ENCODE data around the gene STARD13. TPM values are rescaled to one million over a fixed set of nuclear protein-coding genes. Genes with fewer than 3 reads are reported as not detected.

The STARD13 gene
- total RNA-seq, 1 experiment from 2014 or later = 26.6 TPM

DNA sequence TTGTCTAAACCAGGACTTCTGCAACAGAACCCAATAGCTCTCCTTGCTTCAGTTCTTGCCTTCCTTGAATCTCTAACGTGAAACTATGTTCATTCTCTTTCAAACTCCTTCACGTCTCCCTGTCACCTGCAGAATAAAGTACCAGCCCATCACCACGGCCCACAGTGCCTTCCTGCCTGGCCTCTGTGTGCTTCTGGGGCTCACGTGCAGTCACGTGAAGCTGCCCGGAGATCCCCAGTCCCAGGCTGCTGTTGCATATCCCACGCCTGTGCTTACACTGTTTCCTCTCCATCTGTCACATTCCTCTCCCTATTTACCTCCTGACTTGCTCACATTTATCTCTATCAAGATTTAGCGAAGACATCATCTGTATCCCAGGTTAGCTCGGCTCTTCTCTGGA lies 102.8 kb downstream of the STARD13 start:
- Histone ChIP-seq H3K9ac (ENCODE audit: low read length) (no peak overlapping the region), H4K20me1 (ENCODE audit: low read length) (no peaks in the 10 kb centered on the region), H3K36me3 (ENCODE audit: low read depth, low read length) (no peaks in the 10 kb centered on the region), H3K9me2 (replicated peaks; ENCODE audit: low read length) (no peaks in the 10 kb centered on the region), H3K27me3 (ENCODE audit: low read length) (no peaks in the 10 kb centered on the region), H3K4me2 (ENCODE audit: low read length) (no peak overlapping the region), H3K4me1 (ENCODE audit: insufficient read depth, low read length) (peaks cover 8% of the 10 kb centered on the region), H3K9me3 (ENCODE audit: low read length) (no peaks in the 10 kb centered on the region), H3F3A (ENCODE audit: low read length, unreplicated experiment) (no peaks in the 10 kb centered on the region), H3K4me3 (ENCODE audit: low read length) (no peak overlapping the region), H3K27ac (ENCODE audit: low read length) (no peak overlapping the region), H2AFZ (ENCODE audit: low read length) (no peak overlapping the region), H3K79me2 (ENCODE audit: low read length) (peaks cover 25% of the 10 kb centered on the region; the same call in 1 of the 2 replicates)
- POLR2A ChIA-PET (ENCODE audit: unreplicated experiment) = no interaction called here
- no TSS peak for BruUV-seq (replicated peaks)
- CTCF ChIA-PET = no interaction called here
- no peak for DNase-seq
- intact Hi-C loops (cut with micrococcal nuclease) = no loop called here
- ATAC-seq = no peak
- TF ChIP-seq EZH2 (IDR thresholded peaks at IDR 0.05; ENCODE audit: low read length, unreplicated experiment) (no peak), EZH2phosphoT487 (IDR thresholded peaks at IDR 0.05; ENCODE audit: borderline replicate concordance, low read length) (no peak)
- TF ChIP-seq, protein P1, sequence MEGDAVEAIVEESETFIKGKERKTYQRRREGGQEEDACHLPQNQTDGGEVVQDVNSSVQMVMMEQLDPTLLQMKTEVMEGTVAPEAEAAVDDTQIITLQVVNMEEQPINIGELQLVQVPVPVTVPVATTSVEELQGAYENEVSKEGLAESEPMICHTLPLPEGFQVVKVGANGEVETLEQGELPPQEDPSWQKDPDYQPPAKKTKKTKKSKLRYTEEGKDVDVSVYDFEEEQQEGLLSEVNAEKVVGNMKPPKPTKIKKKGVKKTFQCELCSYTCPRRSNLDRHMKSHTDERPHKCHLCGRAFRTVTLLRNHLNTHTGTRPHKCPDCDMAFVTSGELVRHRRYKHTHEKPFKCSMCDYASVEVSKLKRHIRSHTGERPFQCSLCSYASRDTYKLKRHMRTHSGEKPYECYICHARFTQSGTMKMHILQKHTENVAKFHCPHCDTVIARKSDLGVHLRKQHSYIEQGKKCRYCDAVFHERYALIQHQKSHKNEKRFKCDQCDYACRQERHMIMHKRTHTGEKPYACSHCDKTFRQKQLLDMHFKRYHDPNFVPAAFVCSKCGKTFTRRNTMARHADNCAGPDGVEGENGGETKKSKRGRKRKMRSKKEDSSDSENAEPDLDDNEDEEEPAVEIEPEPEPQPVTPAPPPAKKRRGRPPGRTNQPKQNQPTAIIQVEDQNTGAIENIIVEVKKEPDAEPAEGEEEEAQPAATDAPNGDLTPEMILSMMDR (conservative IDR thresholded peaks at IDR 0.05; ENCODE audit: low read depth, low read length) = no peak

DNA sequence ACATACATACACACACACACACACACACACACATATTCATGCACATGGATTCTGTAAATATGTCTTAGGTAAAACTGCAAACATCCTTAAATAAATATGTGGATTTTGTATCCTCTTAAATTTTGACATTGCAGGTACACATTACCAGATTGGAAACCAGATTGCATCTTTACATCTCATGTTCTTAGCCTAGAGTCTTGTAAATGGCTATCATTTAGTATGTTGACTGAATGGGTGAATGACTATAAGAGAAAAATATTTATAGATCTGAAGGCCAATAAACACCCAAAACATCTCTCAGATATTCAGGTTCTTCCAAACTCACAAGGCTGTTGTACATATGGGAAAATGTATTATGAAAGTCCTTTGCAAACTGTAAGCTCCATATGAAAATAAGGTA lies 104.3 kb downstream of the STARD13 start:
- Histone ChIP-seq H3K4me1 (ENCODE audit: insufficient read depth, low read length) (no peaks in the 10 kb centered on the region), H3K4me3 (ENCODE audit: low read length) (no peak overlapping the region), H3K27ac (ENCODE audit: low read length) (no peak overlapping the region), H3K9ac (ENCODE audit: low read length) (no peak overlapping the region), H3K9me2 (replicated peaks; ENCODE audit: low read length) (no peaks in the 10 kb centered on the region), H2AFZ (ENCODE audit: low read length) (no peak overlapping the region), H3K4me2 (ENCODE audit: low read length) (no peak overlapping the region), H3F3A (ENCODE audit: low read length, unreplicated experiment) (no peaks in the 10 kb centered on the region), H3K79me2 (ENCODE audit: low read length) (peaks cover 23% of the 10 kb centered on the region; the same call in 1 of the 2 replicates), H3K36me3 (ENCODE audit: low read depth, low read length) (no peaks in the 10 kb centered on the region), H4K20me1 (ENCODE audit: low read length) (no peaks in the 10 kb centered on the region), H3K9me3 (ENCODE audit: low read length) (no peaks in the 10 kb centered on the region), H3K27me3 (ENCODE audit: low read length) (no peaks in the 10 kb centered on the region)
- POLR2A ChIA-PET (ENCODE audit: unreplicated experiment) = no interaction called here
- ATAC-seq = no peak
- CTCF ChIA-PET = no interaction called here
- BruUV-seq (replicated peaks) = no TSS peak
- DNase-seq = no peak
- no peak for TF ChIP-seq EZH2phosphoT487 (IDR thresholded peaks at IDR 0.05; ENCODE audit: borderline replicate concordance, low read length)
- TF ChIP-seq, protein P1 (conservative IDR thresholded peaks at IDR 0.05; ENCODE audit: low read depth, low read length) = no peak
- TF ChIP-seq EZH2 (IDR thresholded peaks at IDR 0.05; ENCODE audit: low read length, unreplicated experiment) = no peak
- intact Hi-C loops (cut with micrococcal nuclease) = no loop called here

DNA sequence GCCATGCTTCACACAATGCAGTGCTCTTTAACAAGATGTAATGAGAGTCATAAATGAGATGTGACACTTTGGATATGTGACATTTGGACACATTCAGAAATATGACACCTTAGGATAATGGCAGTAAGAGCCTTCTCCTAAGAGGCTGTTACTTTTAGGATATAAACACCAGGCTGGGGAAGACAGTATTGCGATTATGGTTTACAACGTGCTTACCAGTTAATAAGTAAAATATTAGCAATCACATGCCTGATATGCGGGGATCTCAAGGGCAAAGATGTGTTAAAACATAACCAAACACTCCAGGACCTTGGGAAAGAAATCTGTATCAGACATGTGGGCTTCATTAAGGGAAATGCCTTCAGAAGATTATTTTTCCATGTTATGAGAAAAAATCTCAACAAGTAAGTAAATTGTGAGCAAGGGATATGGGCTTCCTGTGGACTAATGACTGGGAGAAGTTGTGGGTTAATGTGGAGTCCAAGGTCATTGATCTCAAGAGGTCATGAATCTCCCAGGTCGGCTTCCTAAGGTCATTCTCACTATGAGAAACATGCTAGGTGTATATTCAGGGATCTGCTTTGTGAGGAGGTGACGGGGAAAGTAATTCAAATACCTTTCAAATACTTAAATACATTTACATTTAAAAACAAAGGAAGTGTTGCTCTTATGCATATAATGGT lies 105.3 kb downstream of the STARD13 start:
- ChIA-PET CTCF (no interaction called here), POLR2A (ENCODE audit: unreplicated experiment) (no interaction called here)
- no peaks in the 10 kb centered on the region for H4K20me1 ChIP-seq (ENCODE audit: low read length)
- H3K4me1 ChIP-seq (ENCODE audit: insufficient read depth, low read length) = no peaks in the 10 kb centered on the region
- H3K4me3 ChIP-seq (ENCODE audit: low read length) = no peak overlapping the region
- H3K27ac ChIP-seq (ENCODE audit: low read length) = no peak overlapping the region
- no peaks in the 10 kb centered on the region; the same call in 1 of the 2 replicates for H3K36me3 ChIP-seq (ENCODE audit: low read depth, low read length)
- no peak overlapping the region for H3K4me2 ChIP-seq (ENCODE audit: low read length)
- no peaks in the 10 kb centered on the region for H3F3A ChIP-seq (ENCODE audit: low read length, unreplicated experiment)
- no peaks in the 10 kb centered on the region for H3K9me3 ChIP-seq (ENCODE audit: low read length)
- H2AFZ ChIP-seq (ENCODE audit: low read length) = no peak overlapping the region
- peaks cover 13% of the 10 kb centered on the region; the same call in 1 of the 2 replicates for H3K79me2 ChIP-seq (ENCODE audit: low read length)
- ATAC-seq (no peak), DNase-seq (no peak)
- BruUV-seq (replicated peaks) = no TSS peak
- no peak overlapping the region for H3K9ac ChIP-seq (ENCODE audit: low read length)
- H3K9me2 ChIP-seq (replicated peaks; ENCODE audit: low read length) = no peaks in the 10 kb centered on the region
- TF ChIP-seq, protein P1 (conservative IDR thresholded peaks at IDR 0.05; ENCODE audit: low read depth, low read length) = no peak
- TF ChIP-seq EZH2phosphoT487 (IDR thresholded peaks at IDR 0.05; ENCODE audit: borderline replicate concordance, low read length) (no peak), EZH2 (IDR thresholded peaks at IDR 0.05; ENCODE audit: low read length, unreplicated experiment) (no peak)
- intact Hi-C loops (cut with micrococcal nuclease) = no loop called here
- H3K27me3 ChIP-seq (ENCODE audit: low read length) = no peaks in the 10 kb centered on the region
